MM.1S (cell line): ENCODE measurements around the gene DEXI.

Experiments
- DNase-seq: peaks from one replicate; pipeline ENCODE4 v3.0.0-alpha.2; 2015
- H2AFZ ChIP-seq: fragments of 300-600 bp; sonication (generic); 2 replicates; pipeline ENCODE4 v1.6.0; 2016; ENCODE audit warnings: antibody characterized with exemption, low read length
- H3F3A ChIP-seq: fragments of 300-600 bp; sonication (generic); 2 replicates; pipeline ENCODE4 v1.6.1; 2016; ENCODE audit warnings: mild to moderate bottlenecking, antibody characterized with exemption, low read length, moderate library complexity, mixed read lengths; ENCODE audit not compliant: insufficient read depth
- H3K27ac ChIP-seq: fragments of 300-600 bp; sonication (generic); 2 replicates; pipeline ENCODE4 v1.5.1; 2016; ENCODE audit warnings: mild to moderate bottlenecking, low read length
- H3K27me3 ChIP-seq: fragments of 300-600 bp; sonication (generic); replicated peaks from 2 replicates; pipeline ENCODE4 v1.6.0; 2016; ENCODE audit warnings: low read length; ENCODE audit not compliant: insufficient read depth
- H3K36me3 ChIP-seq: fragments of 300-600 bp; sonication (generic); replicated peaks from 2 replicates; pipeline ENCODE4 v1.6.1; 2016; ENCODE audit warnings: mild to moderate bottlenecking, low read length, mixed read lengths; ENCODE audit not compliant: insufficient read depth
- H3K4me1 ChIP-seq: fragments of 300-600 bp; sonication (generic); 2 replicates; pipeline ENCODE4 v1.6.1; 2016; ENCODE audit warnings: low read length, mixed read lengths
- H3K4me2 ChIP-seq: fragments of 300-600 bp; sonication (generic); 2 replicates; pipeline ENCODE4 v1.6.0; 2016; ENCODE audit warnings: low read depth, low read length
- H3K4me3 ChIP-seq: fragments of 300-600 bp; sonication (generic); 2 replicates; pipeline ENCODE4 v1.5.1; 2016; ENCODE audit warnings: low read length, mixed read lengths
- H3K79me2 ChIP-seq: fragments of 300-600 bp; sonication (generic); 2 replicates; pipeline ENCODE4 v1.6.1; 2016; ENCODE audit warnings: mixed run types, low read length, mixed read lengths
- H3K9ac ChIP-seq: fragments of 300-600 bp; sonication (generic); 2 replicates; pipeline ENCODE4 v1.6.1; 2016; ENCODE audit warnings: low read length, mixed read lengths
- H3K9me2 ChIP-seq: fragments of 300-600 bp; sonication (generic); replicated peaks from 2 replicates; pipeline ENCODE4 v1.6.1; 2016; ENCODE audit warnings: mild to moderate bottlenecking, low read length, mixed read lengths; ENCODE audit not compliant: insufficient read depth
- H3K9me3 ChIP-seq: fragments of 300-600 bp; sonication (generic); replicated peaks from 2 replicates; pipeline ENCODE4 v1.6.1; 2016; ENCODE audit warnings: mild to moderate bottlenecking, low read length, mixed read lengths; ENCODE audit not compliant: insufficient read depth
- H4K20me1 ChIP-seq: fragments of 300-600 bp; sonication (generic); 2 replicates; pipeline ENCODE4 v1.6.1; 2016; ENCODE audit warnings: mild to moderate bottlenecking, low read length, moderate library complexity, mixed read lengths; ENCODE audit not compliant: insufficient read depth
- EZH2 ChIP-seq: fragments of 300-600 bp; sonication (generic); optimal IDR thresholded peaks from 2 replicates; pipeline ENCODE3; 2017; ENCODE audit warnings: low read depth, mild to moderate bottlenecking, antibody characterized with exemption, low read length, mixed read lengths
- EZH2phosphoT487 ChIP-seq: fragments of 300-600 bp; sonication (generic); IDR thresholded peaks from 2 replicates; pipeline ENCODE4 v1.6.1; 2018; ENCODE audit warnings: antibody characterized with exemption, low read length
- TF ChIP-seq, protein P1 (sequence below): fragments of 300-600 bp; sonication (generic); IDR thresholded peaks from 2 replicates; pipeline ENCODE4 v1.5.1; 2016; ENCODE audit warnings: antibody characterized with exemption, low read length, mixed read lengths

The DEXI gene

DNA sequence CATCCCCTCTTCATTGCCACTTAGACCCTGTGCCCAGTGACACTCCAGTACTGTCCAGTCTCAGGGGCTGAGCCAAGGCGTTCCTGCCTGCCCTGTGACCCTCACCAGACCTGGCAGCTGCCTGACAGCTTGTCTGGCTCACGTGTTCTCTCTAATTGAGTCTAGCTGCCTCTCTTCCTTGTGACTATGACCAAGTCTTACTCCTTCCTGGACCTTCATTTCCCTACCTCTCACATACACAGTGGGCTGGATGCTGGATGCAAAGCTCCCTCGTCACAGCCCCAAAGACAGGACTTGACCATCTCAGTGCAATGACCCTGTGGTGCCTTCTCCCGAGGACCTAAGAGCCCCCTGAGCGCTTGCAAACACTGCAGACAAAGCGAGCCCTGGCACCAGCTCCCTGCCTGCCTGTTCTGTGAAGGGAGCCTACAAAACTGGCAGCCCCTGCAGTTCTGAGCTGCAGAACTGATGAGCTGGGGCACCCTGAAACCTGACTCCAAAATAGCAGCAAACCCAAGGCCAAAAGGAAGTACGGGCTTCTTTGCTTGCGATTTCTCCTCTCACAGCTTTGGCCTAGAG, 1.7 kb downstream of the DEXI start:
- DNase-seq = peak; percentile 59
- peak overlapping the region; percentile 82 for H3K4me3 ChIP-seq
- H3K9me2 ChIP-seq = no peaks in the 10 kb centered on the region
- H3K36me3 ChIP-seq = no peaks in the 10 kb centered on the region
- H3K27me3 ChIP-seq = no peaks in the 10 kb centered on the region
- peak overlapping the region; percentile 91 for H3K4me2 ChIP-seq
- peaks cover 43% of the 10 kb centered on the region for H3K4me1 ChIP-seq
- no peak for TF ChIP-seq EZH2phosphoT487
- TF ChIP-seq, protein P1, sequence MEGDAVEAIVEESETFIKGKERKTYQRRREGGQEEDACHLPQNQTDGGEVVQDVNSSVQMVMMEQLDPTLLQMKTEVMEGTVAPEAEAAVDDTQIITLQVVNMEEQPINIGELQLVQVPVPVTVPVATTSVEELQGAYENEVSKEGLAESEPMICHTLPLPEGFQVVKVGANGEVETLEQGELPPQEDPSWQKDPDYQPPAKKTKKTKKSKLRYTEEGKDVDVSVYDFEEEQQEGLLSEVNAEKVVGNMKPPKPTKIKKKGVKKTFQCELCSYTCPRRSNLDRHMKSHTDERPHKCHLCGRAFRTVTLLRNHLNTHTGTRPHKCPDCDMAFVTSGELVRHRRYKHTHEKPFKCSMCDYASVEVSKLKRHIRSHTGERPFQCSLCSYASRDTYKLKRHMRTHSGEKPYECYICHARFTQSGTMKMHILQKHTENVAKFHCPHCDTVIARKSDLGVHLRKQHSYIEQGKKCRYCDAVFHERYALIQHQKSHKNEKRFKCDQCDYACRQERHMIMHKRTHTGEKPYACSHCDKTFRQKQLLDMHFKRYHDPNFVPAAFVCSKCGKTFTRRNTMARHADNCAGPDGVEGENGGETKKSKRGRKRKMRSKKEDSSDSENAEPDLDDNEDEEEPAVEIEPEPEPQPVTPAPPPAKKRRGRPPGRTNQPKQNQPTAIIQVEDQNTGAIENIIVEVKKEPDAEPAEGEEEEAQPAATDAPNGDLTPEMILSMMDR = no peak
- TF ChIP-seq EZH2 = no peak
- no peak overlapping the region for H2AFZ ChIP-seq
- H3F3A ChIP-seq = 0 out of 2 replicates have a peak, but pooled peaks cover 6% of the 10 kb centered on the region
- H3K79me2 ChIP-seq = peaks cover 61% of the 10 kb centered on the region
- H4K20me1 ChIP-seq = peaks cover 6% of the 10 kb centered on the region; the same call in 1 of the 2 replicates
- peak overlapping the region; percentile 12; the same call in 1 of the 2 replicates for H3K27ac ChIP-seq
- H3K9ac ChIP-seq = peak overlapping the region; percentile 66; the same call in 1 of the 2 replicates
- no peaks in the 10 kb centered on the region for H3K9me3 ChIP-seq

DNA sequence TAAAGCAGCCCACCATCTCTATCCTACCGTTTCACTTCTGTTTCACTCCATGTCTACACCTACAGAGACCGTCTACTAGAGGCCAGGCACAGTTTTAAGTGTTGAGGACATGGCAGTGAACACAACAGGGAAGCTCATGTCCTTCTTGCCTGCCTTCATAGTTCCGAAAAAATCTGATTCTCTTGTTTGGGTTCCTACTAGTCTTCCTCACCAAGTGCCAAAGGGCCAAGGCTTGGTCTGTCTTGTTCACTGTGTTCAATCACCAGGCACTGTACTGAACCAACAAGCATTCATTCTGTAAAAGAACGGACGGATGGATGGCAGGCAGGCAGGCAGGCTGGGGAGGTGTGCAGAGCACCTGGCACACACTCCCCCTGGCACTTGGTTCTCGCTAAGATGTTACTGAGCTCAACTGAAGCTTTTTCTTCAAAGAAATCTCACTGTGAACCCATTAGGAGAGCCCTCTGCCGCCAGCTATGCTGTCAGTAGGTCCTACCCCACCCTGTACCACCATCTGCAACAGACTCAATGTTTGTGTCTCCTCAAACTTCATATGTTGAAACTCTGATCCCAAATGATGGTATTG, 2.5 kb downstream of the DEXI start:
- TF ChIP-seq, protein P1 = no peak
- TF ChIP-seq EZH2 (no peak), EZH2phosphoT487 (no peak)
- no peak for DNase-seq
- H3K4me2 ChIP-seq = peak overlapping the region; percentile 91
- H3K9ac ChIP-seq = peak overlapping the region; percentile 66; the same call in 1 of the 2 replicates
- 0 out of 2 replicates have a peak overlapping the region, but pooled peaks have one; percentile 82 for H3K4me3 ChIP-seq
- peaks cover 6% of the 10 kb centered on the region; the same call in 1 of the 2 replicates for H4K20me1 ChIP-seq
- H3F3A ChIP-seq = 0 out of 2 replicates have a peak, but pooled peaks cover 6% of the 10 kb centered on the region
- H2AFZ ChIP-seq = no peak overlapping the region
- H3K79me2 ChIP-seq = peaks cover 61% of the 10 kb centered on the region
- no peak overlapping the region for H3K27ac ChIP-seq
- H3K9me3 ChIP-seq = no peaks in the 10 kb centered on the region
- no peaks in the 10 kb centered on the region for H3K9me2 ChIP-seq
- H3K27me3 ChIP-seq = no peaks in the 10 kb centered on the region
- peaks cover 38% of the 10 kb centered on the region for H3K4me1 ChIP-seq
- no peaks in the 10 kb centered on the region for H3K36me3 ChIP-seq

DNA sequence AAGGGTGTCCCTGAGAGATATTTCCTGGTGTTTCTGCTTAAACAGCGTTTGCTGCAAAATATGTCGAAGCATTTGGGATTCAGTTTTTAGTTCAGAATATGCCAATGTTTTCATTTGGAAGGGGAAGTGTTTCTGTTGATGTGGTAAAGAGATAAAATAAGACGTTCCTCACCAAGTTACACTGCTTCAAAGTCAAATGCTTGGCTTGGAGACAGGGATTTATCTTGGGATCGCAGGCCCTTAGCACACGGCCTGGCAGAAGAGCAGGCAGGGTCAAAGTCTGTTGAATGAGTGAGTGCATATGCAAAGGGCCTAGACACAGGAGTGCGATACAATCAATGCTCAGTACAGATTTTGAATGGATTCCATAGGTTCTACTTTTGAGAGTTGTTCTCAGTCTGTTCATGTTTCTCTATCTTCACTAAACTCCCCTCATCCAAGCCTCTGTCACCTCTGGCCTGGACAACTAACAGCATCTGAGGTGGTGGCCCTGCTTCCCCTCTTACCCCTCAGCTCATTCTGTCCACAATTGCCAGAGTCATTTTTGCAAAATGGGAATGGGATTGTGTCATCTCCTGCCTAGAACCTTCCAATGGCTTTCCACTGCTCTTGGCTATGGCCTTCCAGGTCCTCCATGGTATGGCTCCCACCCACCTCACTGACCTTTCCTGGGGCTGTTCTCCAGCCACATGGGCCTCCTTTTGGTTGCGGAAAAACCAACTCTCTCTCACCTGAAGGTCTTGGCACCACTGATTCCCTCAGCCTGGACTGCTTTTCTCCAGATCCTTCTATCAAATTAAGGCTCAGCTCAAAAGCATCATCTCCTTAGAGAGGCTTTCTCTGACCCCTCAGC, 3.2 kb downstream of the DEXI start:
- peaks cover 38% of the 10 kb centered on the region for H3K4me1 ChIP-seq
- no peak overlapping the region for H3K27ac ChIP-seq
- H3K36me3 ChIP-seq = no peaks in the 10 kb centered on the region
- DNase-seq = no peak
- no peaks in the 10 kb centered on the region for H3K9me2 ChIP-seq
- TF ChIP-seq EZH2 (no peak), EZH2phosphoT487 (no peak)
- TF ChIP-seq, protein P1 = no peak
- peaks cover 6% of the 10 kb centered on the region; the same call in 1 of the 2 replicates for H4K20me1 ChIP-seq
- peaks cover 64% of the 10 kb centered on the region for H3K79me2 ChIP-seq
- H3F3A ChIP-seq = 0 out of 2 replicates have a peak, but pooled peaks cover 6% of the 10 kb centered on the region
- no peaks in the 10 kb centered on the region for H3K9me3 ChIP-seq
- H2AFZ ChIP-seq = no peak overlapping the region
- H3K4me2 ChIP-seq = peak overlapping the region; percentile 91; the same call in 1 of the 2 replicates
- no peaks in the 10 kb centered on the region for H3K27me3 ChIP-seq
- H3K4me3 ChIP-seq = no peak overlapping the region
- H3K9ac ChIP-seq = no peak overlapping the region
